ENCODE data around the gene DCLRE1A.

Gene DCLRE1A

DNA sequence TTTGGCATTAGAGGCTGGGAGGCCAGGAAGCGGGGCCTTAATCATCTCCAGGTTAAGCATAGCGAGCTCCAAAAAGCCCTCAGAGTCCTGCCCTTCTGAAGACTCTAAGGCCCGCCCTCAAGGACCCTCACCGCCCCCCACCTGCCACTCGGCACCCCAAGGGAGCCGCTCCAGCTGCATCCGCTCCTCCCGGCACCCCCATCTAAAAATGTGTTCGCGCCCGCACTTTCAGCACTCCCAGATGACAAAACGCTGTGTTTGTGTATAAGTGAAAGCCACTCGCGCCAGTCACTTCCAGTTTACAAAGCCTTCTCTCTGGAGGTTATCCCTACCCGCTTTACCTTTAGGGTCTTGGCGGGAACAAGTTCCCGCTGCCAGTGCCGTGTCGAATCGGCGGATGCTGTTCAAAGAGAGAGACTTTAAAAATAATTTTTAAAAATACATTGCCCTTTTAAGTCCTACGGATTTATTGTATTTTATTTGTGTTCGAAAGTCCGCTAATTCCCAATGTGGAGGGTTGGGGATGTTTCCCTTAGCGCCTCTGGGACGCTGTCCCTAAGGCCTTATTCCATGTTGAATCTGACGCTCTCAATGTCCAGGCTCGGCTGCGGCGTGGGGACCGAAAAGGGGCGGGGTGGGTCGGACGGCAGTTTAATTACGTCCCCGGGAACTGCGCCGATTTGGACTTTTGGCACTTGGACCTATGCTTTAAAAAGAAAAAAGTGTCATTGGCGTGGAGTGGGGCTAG, at the start of gene DCLRE1A, which contains the start of gene NHLRC2:
Gene DCLRE1A (minus strand): TSS at position 70 of the 748 bp plus-strand sequence. CDS start 900 bp downstream, outside the sequence.
Gene NHLRC2 (plus strand): TSS at position 649 of the 748 bp plus-strand sequence. CDS start 212 bp downstream, outside the sequence.
- FAIRE-seq, result no peak

DNA sequence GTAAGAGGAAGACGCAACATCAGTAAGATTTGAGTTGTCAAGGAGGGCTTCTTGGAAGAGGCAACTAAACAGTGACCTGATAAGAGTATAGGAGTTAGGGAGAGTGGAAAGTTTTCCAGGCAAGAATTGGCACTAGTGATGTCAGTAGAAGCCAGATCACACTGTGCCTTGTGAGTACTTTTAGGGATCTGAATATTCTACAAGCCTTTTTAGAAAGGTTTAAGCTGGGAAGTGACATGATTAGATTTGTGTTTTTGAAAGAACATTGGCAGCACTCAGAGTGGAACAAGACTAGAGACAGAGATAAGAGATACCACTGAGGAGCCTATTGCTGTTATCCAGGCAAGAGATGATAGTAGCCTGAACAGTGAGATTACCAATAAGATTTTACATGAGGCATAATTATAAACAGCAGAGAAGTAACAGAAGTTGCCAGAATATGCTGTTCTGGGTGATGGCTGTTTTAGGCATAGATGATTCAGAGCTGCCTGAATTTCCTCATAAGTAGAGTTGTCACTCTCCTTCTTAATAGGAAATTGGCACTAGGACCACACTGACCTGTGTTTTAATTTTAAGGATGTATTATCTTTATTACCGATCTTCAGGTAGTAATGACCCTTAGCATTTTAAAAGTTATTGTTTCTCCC, 46.2 kb upstream of the DCLRE1A start:
- no peak for FAIRE-seq

DNA sequence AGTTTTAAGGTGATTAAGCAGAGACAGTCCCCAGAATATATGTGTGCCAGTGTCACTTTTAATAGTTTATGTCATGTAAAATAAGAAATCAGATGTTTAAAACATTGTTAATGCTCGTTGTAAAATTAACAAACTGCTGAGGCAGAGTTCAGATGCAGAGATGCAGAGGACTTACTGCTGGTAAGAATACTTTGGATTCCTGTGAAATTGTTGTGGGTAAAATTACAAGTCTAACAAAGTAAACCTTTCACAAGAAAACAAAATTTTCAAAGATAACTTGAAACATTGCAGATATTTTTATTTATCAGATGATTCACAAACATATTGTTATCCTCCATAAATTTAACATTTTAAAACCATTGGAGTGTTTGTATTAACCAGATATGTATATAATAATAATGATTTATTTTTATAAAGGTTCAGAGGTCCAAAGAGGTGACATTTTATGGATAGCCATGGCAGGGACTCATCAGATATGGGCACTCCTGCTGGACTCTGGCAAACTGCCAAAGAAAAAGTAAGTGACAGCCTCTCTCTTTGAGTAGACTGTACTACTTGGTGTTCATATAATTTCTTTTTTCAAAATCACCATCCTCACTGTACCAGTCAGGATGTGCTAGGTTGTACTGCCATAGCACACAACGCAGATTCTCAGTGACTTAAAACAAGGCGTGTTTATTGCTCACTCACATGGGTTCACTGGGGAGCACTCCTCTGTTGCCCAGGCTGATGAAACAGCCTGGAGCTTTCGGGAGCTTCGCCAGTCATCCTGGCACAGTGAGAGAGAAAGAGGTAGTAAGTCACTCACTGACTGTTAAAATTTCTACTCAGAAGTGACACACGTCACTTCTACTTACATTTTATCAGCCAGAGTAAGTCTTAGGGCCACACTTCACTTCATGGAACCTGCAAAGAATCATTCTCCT, 44.1 kb upstream of the DCLRE1A start:
- peak; percentile 84 for FAIRE-seq

DNA sequence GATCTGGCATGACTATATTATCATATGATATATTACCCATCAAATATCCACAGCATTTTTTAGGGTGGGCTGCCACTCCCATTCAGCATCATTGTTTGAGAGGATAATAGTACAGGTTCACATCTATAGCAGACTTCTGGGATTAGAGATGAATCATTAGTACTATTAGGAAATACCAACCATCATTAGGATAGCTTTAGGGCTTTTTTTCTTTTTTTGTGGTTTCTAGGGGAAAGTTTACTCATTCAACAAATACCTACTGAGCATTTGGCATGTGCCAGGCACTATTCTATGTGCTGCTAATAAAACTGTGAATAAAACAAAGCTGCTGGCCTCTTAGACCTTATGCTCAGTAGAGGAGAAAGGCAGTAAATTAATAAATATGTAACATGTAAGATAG, 41.1 kb upstream of the DCLRE1A start:
- FAIRE-seq, result no peak

DNA sequence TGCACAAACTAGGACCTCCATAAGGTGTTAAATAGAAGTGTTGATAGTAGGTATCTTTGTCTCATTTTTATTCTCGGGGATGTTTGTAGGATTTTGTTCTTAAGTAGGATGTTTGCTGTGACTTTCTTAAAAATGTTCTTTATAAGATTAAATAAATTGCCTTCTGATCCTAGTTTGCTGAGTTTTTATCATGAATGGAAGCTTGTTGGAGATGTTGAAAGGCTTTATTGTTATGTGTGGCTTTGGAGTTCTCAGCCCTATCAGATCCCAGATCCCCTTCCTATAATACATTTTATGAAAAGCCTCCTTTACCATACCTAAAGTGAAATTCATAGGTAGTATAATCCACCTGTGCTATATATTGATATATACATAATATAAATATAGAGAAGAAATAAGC, 40.7 kb upstream of the DCLRE1A start:
- no peak for FAIRE-seq

DNA sequence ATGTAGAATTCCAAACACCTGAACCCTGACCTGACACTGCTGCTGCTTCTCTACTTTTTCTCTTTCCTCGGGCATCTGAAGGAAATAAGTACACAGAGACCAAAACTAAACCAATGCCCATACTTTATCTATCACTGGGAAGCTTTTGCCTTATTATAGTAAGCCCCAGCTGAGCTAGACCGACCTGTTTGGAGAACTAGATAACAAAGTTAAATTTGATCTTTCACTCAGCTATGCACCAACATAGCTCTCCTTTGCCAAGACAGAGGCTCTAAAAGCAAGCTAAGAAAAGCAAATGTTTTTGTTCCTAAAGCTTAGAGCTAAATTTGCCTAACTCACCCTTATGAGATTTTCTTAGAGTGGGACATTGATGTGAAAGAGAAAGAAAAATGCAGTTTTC, 39.7 kb upstream of the DCLRE1A start:
- FAIRE-seq, result no peak

DNA sequence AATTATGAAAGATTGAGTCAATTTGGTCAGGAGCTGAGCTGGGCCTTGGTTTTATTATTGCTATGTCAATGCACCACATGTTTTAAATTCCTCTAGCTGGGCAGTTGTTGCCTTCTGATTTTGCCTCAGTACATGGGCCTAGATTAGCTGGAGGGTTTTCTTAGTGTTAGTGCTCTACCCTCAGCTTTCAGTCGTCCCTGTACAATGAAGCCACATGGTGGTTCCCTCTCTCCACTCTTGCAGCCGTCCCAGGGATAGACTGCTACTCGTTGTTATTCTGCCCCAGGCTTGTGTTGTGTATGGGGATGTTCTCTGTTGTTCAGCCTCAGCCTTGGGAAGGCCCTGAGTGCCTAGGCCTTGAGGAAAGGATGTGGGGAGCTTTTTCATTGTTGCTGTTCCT, 37.6 kb upstream of the DCLRE1A start:
- FAIRE-seq, result peak; percentile 81

DNA sequence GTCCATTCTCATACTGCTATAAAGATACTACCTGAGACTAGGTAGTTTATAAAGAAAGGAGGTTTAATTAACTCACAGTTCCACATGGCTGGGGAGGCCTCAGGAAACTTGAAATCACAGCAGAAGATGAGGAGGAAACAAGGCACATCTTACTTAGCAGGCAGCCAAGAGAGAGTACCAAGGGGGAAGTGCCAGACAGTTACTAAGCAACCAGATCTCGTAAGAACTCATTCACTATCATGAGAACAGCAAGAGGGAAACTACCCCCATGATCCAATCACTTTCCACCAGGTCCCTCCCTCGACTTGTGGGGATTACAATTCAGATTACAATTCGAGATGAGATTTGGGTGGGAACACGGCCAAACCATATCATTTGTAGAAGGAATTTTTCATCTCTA, 36.9 kb upstream of the DCLRE1A start:
- FAIRE-seq, result no peak

DNA sequence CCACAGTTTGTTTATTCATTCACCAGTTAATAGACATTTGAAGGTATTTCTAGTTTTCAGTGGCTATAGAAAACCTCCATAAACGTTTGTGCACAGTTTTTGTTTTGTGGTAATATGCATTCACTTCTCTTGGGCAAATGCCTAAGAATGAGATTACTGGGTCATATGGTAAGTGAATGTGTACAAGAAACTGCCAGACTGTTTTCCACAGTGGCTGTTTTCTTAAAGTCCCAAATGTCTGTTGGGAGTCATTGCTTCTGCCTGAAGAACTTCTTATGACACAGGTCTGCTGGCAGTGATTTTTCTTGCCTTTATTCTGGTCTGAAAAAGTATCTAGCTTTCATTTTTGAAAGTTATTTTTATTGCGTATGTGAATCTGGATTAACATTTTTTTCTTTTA, 36.0 kb upstream of the DCLRE1A start:
- FAIRE-seq, result no peak

DNA sequence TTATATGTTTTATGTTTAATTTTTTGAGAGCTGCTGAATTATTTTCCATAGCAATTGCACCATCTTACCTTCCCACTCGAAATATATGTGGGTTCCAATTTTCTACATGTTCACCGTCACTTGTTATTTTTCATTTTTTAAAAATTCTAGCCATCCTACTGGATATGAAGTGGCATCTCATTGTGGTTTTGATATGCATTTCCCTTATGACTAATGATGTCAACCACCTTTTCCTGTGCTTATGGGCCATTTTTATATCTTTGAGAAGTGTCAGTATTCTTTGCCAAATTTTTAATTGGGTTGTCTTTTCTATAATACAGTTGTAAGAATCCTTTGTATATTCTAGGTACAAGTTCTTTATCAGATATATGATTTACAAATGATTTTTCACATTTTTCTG, 28.4 kb upstream of the DCLRE1A start:
- FAIRE-seq, result no peak

DNA sequence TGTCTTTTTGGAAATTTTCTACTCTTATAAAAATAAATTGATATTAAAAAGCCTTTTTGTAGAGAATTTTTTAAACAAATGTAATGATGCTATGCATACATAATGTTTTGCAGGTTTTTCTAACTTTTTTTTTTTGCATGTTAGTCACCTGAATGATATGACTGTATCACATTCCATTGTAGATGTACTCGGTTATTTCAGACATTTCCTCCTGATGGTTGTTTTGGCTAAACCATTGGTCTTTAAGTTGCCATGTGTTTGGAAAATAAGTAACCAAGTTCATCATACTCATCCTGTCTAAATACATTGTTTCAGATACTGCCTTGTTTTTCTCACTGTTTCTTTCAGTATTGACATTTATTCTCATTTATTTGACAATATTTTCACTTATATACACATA, 26.4 kb upstream of the DCLRE1A start:
- peak; percentile 6 for FAIRE-seq

DNA sequence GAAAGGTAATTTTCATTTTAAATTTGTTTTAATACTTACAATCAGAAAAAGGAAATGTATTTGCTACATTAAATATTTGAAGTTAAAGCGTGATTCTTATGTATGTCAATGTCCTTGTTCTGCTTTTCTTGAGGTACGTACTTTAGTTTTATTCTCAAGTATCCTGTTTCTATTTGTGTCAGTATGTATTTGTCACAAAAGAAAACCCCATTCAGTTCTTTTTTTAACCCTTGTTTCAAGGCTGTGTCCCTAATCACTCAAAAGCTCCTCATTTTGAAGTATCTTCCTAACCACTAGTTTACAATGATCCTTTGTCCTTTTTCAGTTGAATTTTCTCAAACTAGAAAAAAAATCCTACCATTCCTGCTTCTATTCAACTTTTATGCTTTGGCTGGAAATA, 25.8 kb upstream of the DCLRE1A start:
- peak; percentile 11 for FAIRE-seq

DNA sequence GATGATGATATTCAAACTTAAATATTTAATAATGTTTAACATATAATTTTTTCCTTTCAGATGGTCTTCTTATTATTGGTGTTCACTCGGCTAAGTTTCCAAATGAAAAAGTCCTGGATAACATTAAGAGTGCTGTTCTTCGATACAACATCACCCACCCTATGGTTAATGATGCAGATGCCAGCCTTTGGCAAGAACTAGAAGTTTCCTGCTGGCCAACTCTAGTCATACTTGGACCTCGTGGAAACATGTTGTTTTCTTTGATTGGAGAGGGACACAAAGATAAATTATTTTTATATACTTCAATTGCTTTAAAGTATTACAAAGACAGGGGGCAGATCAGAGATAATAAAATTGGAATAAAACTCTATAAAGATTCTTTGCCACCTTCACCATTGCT, 22.6 kb upstream of the DCLRE1A start:
- FAIRE-seq, result no peak

DNA sequence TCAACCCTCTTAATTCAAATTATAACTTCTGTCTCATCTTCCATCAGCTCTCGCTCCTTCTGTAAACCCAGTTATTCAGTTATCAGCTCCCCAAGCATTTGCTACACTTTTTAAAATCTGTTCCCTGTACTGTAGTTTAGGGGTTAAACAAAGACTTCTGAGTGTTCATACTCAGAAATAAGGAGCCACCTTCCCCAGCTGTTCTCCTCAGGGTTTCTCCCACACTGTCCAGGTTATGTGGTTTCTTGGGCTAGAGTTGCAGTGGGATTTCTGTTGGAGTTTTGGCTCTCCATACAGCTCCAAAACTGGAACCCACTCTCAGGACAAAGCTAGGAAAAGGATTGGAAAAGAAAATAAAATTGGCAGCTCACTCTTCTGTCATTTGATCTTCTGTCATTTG, 21.3 kb upstream of the DCLRE1A start:
- no peak for FAIRE-seq

DNA sequence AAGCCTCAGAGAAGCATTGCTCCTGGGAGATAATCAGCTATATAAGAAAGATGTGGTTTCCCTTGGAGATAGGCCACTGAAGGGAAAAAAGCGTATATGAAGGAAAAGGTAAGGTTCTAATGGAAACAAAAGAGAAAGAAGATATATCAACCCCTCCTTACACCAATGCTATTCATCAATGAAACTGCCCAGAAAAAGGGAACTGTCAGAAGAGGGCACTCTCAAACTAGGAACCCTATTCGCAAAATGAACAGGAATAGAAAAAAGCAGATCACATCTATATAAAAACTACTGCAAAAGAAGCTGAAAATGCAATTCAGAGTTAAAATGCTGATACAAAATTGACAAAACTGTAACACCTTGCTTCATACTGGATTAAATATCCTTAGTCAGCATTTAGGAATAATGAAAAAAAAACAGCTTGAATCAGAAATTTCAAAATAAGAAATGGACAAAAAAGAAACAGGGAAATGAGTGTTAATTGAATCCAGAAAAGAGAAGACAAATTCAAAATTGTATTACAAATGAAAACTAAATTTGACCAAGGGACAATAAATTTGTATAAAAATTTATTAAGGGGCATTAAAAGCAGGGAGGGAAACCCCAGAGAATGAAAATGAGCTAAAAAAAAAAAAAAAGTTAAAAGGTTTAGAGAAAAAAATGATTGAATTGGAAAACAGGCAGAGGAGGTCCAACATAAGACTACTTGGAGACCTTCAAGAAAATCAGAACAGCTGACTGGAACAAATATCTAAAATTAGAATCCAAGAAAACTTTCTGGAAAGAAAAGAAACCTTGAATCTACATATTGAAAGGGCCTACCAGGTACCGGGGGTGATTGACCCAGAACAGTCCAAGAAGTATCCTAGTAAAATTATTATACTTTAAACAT, 18.5 kb upstream of the DCLRE1A start:
- FAIRE-seq, result peak; percentile 15

DNA sequence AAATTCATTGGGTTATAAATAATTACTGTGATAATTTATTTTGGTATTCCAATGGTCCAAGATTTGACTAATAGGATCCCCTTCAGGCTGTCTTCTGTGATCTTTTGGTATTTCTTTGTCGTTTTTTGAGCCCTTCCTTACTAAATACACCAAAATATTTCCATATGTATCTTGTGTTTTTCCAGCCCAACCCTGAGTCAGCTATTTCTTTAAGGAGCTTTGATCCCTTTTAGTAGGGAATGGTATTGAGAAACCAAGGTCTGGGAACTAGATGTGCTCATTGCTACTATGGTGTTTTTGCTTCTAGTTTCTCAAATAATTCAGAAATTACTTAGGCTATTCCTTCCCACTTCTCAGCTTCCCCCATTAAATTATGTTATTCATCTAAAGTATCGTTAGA, 15.9 kb upstream of the DCLRE1A start:
- no peak for FAIRE-seq

DNA sequence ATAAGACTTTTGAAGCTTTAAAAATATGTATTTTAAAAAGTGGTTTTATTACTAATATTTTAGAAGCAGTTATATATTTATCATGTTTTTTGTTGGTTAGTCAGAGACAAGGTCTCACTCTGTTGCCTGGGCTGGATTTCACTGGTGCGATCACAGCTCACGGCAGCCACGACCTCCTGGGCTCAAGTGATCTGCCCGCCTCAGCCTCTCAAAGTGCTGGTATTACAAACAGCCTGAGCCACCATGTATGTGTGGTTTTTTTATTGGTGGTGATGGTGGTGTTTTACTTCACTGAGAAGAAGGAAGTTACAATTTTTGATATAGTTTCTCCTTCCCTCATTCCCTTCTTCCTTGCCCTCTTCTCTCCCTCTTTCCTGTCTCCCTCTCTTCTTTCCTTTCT, 14.0 kb upstream of the DCLRE1A start:
- no peak for FAIRE-seq

DNA sequence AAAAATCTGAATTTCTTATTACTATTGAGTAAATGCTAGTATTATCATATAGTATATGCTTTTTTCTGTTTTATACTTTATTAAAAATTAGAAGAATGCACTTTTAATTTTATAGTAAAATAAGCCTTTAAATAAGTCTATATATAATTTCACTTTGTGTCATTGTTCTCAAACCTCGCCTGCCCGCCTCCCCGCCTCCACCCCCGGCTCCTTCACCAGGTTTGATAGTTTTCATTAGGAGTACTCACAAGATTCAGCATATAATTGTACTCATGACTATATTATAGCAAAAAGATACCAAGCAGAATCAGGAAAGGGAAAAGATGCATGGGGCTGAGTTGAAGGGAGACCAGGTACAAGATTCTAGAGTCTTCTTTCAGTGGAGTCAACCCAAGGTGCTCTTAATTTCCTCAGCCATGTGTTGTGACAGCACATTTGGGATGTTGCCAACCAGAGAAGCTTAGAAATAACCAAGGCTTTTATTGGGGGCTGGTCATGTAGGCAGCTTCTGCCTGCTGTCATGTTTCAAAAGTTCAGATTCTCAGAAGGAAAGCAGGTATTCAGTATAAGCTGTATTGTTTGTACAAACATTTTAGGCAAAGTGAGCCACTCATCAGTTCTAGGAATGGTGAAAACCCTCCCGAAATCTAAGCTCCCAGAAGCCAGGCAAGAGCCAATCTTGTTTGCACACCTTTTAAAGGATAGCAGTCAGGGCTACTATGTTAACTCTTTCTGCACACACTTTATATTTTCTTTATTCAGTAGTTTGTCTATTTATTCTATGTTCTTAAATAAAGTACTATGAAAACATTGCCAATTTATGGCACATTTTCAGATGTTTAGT, 12.9 kb upstream of the DCLRE1A start:
- FAIRE-seq, result no peak

DNA sequence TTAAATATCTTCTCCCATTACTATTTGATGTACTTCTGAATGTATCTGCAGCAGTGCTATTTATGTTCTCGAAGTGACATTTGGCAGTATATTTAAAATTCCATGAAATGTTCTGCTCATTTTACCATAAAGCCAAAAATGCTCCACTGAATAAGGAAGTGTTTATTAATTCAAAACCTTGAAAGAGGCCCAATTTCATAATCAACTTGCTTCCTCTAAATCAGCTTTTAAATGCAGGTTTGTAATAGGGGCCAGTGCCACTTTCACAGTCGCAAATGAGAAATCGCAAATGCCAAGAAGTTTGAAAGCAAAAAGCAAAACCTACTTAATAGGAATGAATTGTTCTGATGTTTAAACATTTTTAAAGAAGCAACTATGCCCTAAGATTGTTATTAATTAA, 12.0 kb upstream of the DCLRE1A start:
- no peak for FAIRE-seq

DNA sequence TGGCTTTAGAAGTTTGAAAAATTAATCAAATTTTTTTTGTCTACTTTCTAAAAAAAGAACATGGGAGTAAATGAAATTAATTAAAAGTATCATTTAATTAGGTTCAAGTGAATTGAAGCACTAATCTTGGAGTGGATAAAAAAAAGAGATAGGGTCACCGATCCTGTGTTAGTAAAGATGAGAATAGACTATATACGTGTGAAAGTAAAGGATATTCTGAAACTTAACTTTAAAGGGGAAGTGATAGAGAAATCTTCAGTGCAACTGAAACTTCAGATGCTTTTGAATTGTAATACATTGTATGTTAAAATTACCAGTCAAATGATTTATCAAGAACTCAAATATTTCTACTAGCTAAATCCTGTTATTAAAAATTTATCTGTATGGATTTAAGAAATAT, 5.4 kb upstream of the DCLRE1A start:
- FAIRE-seq, result peak; percentile 65

DNA sequence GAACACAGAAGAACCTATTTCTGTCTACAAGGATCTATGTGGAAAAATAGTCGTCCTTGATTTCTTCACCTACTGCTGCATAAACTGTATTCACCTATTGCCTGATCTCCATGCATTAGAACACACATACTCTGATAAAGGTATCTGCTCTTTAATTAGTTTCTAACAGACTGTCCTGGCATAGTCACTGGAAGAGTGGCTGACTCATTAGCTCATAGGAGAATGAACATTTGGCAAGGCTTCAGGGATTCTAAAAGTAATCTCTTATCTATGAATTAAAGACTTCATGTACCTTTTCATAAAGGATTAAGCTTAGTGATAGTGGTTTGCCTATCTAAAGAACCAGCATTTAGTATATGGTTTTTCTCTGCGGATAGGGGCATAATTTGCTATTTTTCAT, 4.7 kb upstream of the DCLRE1A start:
- FAIRE-seq, result no peak
